DND-41 (cell line): ENCODE measurements around the gene KIF4A.

Source experiments
- EZH2 ChIP-seq: IDR thresholded peaks from 3 replicates; pipeline ENCODE4 v1.6.1; 2012; ENCODE audit warnings: borderline replicate concordance, low read depth, mild to moderate bottlenecking, moderate library complexity, low read length, inconsistent platforms; ENCODE audit not compliant: severe bottlenecking
- TF ChIP-seq, protein P1 (sequence below): IDR thresholded peaks from 2 replicates; pipeline ENCODE4 v1.5.1; 2012; ENCODE audit warnings: borderline replicate concordance, low read length, moderate library complexity, mild to moderate bottlenecking; ENCODE audit not compliant: poor library complexity, severe bottlenecking; ENCODE audit errors: extremely low read depth

DNA sequence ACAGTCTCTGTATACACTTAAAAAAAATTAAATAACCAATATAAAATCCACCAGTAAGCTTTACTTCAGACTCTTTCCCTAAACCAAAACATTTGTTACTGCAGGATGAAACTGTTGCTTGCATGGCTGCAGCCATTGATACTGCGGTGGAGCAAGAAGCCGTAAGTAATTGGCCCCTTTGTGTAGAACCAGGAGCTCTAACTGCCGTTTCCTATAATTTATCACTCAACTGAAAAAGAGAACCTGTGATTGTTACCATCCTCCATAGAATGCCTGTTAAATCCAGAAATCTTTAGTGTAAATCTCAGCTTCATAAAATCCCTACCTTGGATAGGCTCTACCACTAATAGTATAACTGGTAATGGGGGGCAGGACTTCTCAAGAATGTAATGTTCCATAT lies 62.6 kb downstream of the KIF4A start:
- TF ChIP-seq, protein P1, sequence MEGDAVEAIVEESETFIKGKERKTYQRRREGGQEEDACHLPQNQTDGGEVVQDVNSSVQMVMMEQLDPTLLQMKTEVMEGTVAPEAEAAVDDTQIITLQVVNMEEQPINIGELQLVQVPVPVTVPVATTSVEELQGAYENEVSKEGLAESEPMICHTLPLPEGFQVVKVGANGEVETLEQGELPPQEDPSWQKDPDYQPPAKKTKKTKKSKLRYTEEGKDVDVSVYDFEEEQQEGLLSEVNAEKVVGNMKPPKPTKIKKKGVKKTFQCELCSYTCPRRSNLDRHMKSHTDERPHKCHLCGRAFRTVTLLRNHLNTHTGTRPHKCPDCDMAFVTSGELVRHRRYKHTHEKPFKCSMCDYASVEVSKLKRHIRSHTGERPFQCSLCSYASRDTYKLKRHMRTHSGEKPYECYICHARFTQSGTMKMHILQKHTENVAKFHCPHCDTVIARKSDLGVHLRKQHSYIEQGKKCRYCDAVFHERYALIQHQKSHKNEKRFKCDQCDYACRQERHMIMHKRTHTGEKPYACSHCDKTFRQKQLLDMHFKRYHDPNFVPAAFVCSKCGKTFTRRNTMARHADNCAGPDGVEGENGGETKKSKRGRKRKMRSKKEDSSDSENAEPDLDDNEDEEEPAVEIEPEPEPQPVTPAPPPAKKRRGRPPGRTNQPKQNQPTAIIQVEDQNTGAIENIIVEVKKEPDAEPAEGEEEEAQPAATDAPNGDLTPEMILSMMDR: no peak
- TF ChIP-seq EZH2: no peak
